Activated T-cell treated with anti-CD3 and anti-CD28 coated beads for 4 hours (primary cell): ENCODE results near the gene FGD6.
"Not testable (repeated sequence)": the region's sequence is repeated elsewhere in the genome, so short reads cannot be mapped to it uniquely, and the experiment has no call there.

Experiments
- DNase-seq: peaks from one replicate; pipeline ENCODE4 v3.0.0-alpha.2; 2020

FGD6 gene

GRCh38 chr12:95118138-95118787, 99.0 kb downstream of the FGD6 start:
- DNase-seq: no peak

DNA sequence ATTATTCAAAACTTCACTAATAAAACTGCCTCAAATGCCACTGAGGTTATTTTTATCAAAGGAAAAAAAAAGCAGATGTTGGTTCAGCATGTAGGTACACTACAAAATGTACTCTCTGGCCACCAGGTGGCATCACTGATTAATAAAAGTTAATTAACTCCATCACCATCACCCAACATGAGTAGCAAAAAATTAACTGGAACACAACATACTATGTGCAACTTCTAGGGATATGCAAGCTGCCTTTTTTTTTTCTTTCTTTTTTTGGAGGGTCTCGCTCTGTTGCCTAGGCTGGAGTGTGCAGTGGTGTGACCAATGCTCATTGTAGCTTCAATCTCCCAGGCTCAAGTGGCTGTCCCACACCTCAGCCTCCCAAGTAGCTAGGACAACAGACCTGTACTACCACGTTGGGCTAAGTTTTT, 100.1 kb downstream of the FGD6 start:
- peak; percentile 59 for DNase-seq

GRCh38 chr12:95116773-95117172, 100.5 kb downstream of the FGD6 start:
- DNase-seq: no peak

DNA sequence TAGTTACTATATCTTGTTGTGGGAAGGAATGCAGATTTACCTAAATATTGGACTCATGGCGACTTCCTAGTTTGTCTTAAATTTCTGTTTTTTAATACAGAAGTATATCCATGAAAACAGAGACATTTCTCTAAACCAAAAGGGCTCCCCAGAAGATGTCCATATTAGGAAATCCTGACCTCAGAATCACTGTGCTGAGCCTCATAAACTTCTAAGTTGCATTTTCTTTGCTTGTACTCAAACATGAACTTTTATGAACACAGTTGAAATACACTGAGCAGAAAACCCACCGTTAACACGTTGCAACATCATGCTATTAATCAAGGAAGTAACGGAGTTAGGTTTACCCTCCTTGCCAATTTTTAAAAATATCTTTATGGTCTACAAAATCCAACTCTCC, 100.9 kb downstream of the FGD6 start:
- DNase-seq: no peak

DNA sequence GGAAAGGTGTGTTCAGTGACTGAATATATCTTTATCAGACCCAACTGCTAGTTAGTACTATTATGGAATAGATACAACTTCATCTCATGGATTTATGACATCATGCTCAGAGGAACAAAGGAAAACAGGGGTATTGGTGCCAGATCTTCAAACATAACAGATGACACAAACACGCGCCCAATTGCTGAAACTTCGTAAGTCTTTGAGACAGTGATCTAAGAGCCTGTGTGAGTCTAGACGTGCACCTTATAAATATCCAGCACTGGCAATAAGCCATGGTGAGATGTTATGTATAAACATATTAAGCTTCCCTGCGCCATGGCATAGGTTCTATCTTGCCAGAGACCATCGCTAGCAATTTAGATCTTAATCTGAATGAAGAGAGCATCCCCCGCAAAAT, 101.6 kb downstream of the FGD6 start:
- no peak for DNase-seq

DNA sequence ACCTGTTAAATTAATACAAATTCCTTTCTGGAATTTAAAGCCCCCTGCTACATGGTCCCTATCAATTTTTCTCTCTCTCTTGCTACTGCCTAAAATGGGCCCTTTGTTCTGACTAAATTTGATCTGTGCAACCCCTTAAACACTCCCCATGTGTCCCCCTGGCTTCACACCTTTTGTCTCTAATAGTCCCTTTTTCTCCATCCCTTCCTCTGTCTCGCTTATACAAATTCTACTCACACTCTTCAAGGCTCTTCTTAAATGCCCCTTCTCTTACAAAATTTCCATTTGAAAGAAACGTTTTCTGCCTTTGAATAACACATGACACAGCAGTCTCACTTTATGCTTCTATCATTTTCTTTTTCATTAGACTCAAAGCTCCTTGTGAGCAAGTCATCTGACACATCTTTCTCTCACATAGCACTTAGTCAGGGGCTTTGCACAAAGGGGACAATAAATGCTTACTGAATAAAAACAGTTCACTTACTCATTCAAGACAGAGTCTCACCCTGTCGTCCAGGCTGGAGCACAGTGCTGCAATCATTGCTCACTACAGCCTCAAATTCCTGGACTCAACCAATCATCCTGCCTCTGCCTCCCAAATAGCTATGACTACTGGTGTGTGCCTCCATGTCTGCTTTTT, 102.4 kb downstream of the FGD6 start:
- no peak for DNase-seq

DNA sequence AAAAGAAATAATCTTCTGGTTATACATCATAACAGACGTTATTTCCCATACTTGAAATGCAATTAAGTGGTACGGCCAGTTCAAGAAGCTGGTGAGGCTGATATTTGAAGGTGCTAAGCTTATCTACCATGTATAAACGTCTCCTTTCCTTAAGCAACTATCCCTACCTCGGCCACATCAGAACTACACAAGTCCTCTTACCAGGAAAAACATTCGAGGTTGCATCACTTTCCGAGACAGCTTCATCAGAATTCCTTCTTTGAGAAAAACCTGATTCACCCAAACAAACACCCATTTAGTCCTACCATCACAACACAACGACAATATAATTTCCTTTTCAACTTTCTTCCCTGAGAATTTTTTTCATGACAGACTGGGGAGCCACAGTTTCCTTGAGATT, 109.9 kb downstream of the FGD6 start:
- DNase-seq: no peak

- DNase-seq: no peak
Observed at GRCh38 chr12:95105540-95105939, 111.7 kb downstream of the FGD6 start.

DNA sequence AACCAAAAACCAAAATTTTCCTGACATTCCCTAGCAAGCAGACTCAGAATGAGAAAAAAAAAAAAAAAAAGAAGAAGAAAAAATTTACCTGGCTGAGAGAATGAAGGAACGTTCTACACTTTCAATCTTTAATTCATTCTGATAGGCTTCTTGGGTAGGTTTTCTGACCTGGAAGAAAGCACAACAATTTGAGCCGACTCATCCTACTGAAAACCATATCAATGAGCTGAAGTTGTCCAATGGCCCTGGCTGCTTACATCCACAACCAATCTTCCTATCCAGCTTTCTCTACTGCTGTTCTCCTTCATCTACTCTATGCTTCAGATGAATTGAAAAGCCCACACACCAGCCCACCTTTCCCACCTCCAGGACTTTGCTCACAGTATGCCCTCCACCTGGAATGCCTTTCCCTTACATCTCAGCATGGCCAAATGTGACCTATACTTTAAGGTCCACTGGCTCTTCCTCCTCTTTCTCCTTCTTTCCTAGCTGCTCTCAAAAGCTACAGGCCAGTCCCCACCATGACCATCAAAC, 112.3 kb downstream of the FGD6 start:
- no peak for DNase-seq

GRCh38 chr12:95102916-95103671, 114.2 kb downstream of the FGD6 start:
- DNase-seq: peak; percentile 1

GRCh38 chr12:95101957-95102356, 115.3 kb downstream of the FGD6 start:
- DNase-seq: not testable (repeated sequence)

- DNase-seq: no peak
Observed at GRCh38 chr12:95100264-95101190, 116.7 kb downstream of the FGD6 start.

DNA sequence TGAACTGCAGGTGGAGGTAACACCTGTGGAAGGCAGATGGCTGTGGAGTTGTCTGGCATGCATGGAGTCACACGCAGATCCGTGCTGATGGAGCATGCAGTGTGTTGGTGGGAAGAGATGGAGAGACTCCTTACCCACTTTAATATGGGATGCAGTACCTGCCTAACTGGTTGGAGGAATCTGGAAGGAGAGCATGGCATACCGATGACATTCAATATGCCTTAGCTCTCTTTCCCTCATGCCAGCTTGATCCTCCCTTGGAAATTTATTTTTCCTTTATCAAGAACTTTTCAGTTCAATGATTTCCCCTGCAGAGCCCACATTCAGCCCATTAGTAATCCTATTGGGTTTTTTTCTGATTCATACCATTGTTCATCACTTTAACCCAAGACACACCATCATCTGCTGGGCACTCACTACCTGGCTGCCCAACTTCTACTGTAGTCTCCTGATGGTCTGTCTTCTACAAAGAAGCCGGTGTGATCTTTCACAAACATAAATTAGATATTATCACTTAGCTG, 117.9 kb downstream of the FGD6 start:
- no peak for DNase-seq

- DNase-seq: no peak
Observed at GRCh38 chr12:95096852-95097251, 120.4 kb downstream of the FGD6 start.

- DNase-seq: no peak
Observed at GRCh38 chr12:95096378-95096777, 120.9 kb downstream of the FGD6 start.

GRCh38 chr12:95095866-95096265, 121.4 kb downstream of the FGD6 start:
- not testable (repeated sequence) for DNase-seq

DNA sequence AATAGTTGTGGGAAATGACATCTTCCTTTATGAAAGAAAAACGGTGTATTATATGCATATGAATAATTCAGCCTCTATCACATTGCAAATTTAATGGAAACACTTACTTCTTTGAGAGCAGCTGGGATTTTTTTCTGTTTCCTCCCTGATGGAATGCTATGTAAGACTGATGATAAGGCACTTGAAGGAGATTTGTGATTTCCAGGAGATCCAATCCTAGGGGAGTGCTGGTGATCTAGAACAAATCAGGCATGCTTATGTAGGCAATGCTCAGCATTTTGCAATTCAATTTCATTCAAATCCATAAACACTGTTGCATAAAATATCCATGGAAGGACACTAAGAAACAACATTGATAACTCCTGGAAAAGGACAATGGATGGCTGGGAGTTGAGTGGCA, 127.8 kb downstream of the FGD6 start:
- no peak for DNase-seq

DNA sequence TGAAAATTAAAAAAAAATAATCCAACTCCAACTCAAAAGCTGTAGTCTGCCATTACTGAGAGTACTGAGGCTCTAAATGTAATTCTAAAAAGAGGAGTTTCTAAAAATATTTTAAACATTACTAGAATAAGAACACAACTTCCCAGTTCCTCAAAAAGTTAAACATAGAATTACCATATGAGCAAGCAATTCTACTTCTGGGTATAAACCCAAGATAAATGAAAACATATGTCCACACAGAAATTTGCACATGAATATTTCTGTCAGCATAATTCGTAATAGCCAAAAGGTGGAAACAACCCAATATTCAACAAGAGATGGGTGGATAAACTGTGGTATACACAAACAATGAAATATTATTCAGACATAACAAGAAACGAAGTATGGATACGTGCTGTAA, 128.9 kb downstream of the FGD6 start:
- DNase-seq: no peak

DNA sequence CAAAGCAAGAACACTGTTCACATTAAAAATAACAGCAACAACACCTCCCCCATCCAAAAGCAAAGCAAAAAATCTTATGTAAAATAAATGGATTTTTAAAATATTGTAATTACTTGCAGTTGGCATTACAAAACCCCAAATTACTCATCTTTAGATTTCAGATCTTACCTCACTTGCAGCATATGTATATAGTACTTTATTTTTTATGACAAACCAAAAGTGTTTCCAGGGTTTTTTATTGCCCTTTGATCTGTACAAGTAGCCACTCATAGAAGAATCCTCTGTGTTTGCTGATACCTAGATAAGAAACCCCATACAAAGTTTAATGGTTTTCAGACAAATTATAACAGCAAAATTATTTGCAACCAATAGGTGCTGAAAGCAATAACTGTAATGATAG, 131.7 kb downstream of the FGD6 start:
- DNase-seq: no peak

DNA sequence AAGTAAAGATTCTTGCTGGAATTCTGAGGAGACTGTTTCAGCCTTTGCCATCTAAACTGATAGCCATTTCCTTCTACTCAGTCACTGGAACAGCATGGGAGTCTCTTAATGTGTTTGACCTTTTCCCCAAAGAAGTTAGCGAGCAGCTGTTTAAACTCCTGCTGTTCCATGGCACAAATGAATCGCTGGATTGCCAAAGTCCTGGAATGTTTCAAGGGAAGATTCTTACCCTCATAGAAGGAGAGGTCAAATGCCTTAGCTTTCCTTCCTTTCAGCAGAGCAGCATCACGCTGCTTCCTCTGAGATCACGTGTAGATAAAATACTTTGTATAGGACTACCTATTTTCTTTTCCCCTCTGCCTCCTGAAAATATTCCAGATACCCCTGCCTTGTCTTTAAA, 133.3 kb downstream of the FGD6 start:
- no peak for DNase-seq

DNA sequence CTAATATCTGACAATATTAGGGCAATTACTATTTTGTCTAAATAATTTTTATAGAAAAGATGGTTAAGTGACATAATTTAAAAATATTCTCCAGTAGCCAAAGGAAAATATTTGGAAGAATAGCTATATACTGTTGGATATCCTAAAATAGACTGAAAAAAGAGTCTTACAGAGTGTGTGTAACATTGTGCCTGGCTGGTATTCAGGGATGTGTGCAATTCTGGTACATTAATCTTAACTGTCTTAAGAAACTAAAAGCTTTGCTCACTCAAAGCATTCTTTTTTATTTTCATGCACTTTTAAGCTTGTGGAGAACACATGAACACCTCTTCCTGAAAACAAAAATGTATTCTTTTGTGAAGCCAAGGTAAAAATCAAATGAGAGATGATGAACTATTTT, 133.8 kb downstream of the FGD6 start:
- no peak for DNase-seq

DNA sequence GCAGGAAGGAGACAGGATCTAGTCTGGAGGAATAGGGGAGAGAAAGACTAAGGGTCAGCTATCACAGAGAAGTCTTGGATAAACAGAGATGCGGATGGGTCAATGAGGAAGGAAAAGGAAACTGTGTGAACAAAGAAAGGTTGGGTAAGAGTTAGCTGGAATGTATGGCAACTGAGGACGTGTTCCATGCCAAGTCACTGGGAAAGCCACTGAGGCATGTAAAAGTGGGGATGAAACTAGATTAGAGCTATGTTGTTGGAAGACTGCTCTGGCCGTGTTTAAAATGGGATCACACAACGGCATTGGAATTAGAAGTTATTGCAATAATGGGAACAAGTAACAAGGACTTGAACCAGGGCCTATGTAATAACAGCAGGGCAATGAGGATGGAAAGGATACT, 139.9 kb downstream of the FGD6 start:
- no peak for DNase-seq

- DNase-seq: no peak
Observed at GRCh38 chr12:95074766-95075165, 142.5 kb downstream of the FGD6 start.
